GM19452 (cell line): ENCODE measurements around the gene MAGED4B.
"Not testable (repeated sequence)": the region's sequence is repeated elsewhere in the genome, so short reads cannot be mapped to it uniquely, and the experiment has no call there.

ENCODE experiments used
- ATAC-seq: cut with Tn5 transposase; IDR thresholded peaks from one replicate; pipeline ENCODE4 v1.9.1; 2021; ENCODE audit not compliant: unreplicated experiment

The MAGED4B gene

GRCh38 chrX:52068666-52069640 lies at the start of gene MAGED4B:
Gene MAGED4B, minus strand, starts transcription at chrX:52069183. Its CDS starts 1,011 bp downstream, at chrX:52068172.
- ATAC-seq, result not testable (repeated sequence)

- ATAC-seq, result no peak
Measured at GRCh38 chrX:52118262-52118661, 49.3 kb upstream of the MAGED4B start.

- no peak for ATAC-seq
Measured at GRCh38 chrX:52082578-52082977, 13.6 kb upstream of the MAGED4B start.

- no peak for ATAC-seq
Measured at GRCh38 chrX:52078131-52078530, 9.1 kb upstream of the MAGED4B start.

- not testable (repeated sequence) for ATAC-seq
Measured at GRCh38 chrX:52042288-52042687, 26.7 kb downstream of the MAGED4B start.

GRCh38 chrX:52034211-52034610 lies 34.8 kb downstream of the MAGED4B start:
- no peak for ATAC-seq

- no peak for ATAC-seq
Measured at GRCh38 chrX:52031371-52031770, 37.6 kb downstream of the MAGED4B start.

GRCh38 chrX:52015794-52016193 lies 53.2 kb downstream of the MAGED4B start:
- no peak for ATAC-seq
